HTR-8/SVneo (cell line): ENCODE data around the gene VPS35L.
"Not testable (repeated sequence)": the region's sequence is repeated elsewhere in the genome, so short reads cannot be mapped to it uniquely, and the experiment has no call there.

Source experiments
- DNase-seq: peaks from one replicate; pipeline ENCODE4 v3.0.0; 2011; ENCODE audit warnings: low spot score, mixed read lengths; ENCODE audit not compliant: insufficient read length
- FAIRE-seq: peaks from 2 replicates; lab custom pipeline; 2011; peaks lifted over from hg19 to GRCh38; lab: Jason Lieb, UNC

Gene VPS35L

DNA sequence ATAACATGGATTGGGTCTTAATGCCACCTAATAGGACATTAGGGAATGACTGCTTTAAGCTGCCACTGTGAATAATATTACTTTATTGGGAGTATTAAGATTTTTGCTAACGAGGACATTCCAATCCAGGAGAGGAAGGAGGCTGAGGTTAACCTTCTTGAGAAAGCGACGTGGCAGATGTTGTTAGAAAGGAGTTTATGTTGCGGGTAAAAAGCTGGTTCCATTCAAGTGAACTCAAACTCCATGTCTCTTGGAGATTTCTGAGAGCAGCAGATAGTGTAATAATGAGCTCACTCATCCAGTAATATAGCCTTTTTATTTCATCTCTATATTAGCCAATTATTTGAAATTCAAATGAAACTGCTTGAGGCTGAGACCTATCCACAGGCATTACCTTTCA is 87.0 kb downstream of the VPS35L start:
- FAIRE-seq, result no peak
- no peak for DNase-seq

- FAIRE-seq, result no peak
- no peak for DNase-seq
Observed at GRCh38 chr16:19644877-19645276, 89.4 kb downstream of the VPS35L start.

- DNase-seq, result no peak
- FAIRE-seq, result no peak
Observed at GRCh38 chr16:19645557-19645981, 90.1 kb downstream of the VPS35L start.

GRCh38 chr16:19649980-19650379 is 94.5 kb downstream of the VPS35L start:
- no peak for DNase-seq
- no peak for FAIRE-seq

DNA sequence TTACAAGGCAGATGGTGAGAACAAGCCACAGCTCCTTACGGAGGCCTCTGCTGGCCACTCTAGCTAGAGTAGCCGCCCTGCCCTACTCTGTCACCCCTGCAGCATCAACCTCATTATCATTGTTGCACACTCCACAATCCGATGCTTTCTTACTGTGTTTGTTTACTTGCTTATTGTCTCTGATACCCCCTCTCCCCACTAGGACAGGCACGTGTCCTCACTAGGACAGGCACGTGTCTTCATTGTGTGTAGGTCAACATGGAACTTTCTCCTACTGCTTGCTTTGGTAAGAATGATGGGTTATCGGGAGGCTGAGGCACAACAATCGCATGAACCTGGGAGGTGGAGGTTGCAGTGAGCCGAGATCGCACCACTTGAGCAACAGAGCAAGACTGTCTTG is 98.6 kb downstream of the VPS35L start:
- DNase-seq (no peak), FAIRE-seq (no peak)

DNA sequence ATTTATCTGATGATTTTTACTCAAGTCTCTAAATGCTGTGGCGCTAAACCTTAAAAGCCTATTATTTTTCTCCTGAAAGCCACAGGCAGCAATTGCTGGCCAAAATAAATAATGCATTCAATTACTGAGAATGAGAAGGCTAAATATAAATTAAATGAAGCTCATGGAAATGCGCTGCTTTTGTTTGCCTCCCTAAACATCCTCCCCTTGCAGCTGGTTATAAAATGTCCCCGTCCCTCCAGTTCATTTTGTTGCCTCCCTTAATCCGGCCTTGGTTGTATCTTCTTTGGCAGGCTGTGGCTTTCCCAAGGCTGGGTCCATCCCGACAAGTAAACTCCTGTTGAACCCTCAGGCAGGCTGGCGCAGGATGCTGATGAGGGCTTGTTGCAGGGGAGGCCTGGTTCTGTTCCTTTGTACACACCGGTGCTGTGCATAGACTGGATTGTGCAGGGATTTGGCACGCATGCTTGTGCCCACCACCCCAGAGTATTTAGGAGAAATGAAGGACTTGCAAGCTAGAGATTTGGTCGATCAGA is 99.8 kb downstream of the VPS35L start:
- FAIRE-seq, result no peak
- DNase-seq, result no peak

GRCh38 chr16:19657831-19658230 is 102.3 kb downstream of the VPS35L start:
- no peak for DNase-seq
- no peak for FAIRE-seq

DNA sequence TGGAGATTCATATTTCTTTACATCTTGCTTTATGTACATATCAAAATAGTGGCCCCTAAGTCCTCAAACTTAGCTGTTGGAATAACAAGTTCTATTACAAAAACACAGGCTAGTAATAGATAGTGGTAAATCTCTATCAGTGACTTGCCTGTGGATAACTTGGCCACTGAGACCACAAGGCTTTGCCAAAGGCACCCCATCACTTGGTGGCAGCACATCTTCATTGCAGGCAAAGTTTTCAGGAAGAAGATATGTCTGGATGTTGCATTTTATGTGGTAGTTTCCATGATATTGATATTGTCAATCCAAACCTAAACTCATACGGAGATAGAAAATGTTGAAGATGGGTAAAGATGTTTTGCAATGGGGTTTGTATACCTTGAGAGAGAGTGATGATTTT is 104.1 kb downstream of the VPS35L start:
- DNase-seq (no peak), FAIRE-seq (no peak)

- DNase-seq (no peak), FAIRE-seq (no peak)
Observed at GRCh38 chr16:19660432-19660831, 104.9 kb downstream of the VPS35L start.

DNA sequence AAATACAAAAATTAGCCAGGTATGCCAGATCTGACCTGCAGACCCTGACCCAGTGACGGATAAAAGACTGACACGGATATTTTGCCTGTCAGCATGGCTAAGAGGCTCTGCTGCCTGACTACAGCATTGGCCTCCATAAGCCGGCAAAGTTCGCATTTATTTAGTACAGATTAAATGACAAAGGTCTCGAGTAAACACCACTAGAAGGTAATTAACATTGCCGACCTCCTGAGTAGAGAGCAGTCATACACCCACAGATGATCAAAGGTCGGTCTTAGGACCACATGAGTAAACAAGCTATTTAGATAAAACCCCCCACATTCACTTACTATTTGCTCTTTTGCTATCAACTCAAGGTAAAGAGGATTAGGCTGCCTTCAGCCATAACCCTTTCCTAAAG is 106.8 kb downstream of the VPS35L start:
- no peak for FAIRE-seq
- DNase-seq, result no peak

- no peak for DNase-seq
Observed at GRCh38 chr16:19664166-19664565, 108.7 kb downstream of the VPS35L start.

GRCh38 chr16:19665313-19665712 is 109.8 kb downstream of the VPS35L start:
- DNase-seq, FAIRE-seq: not testable (repeated sequence)

More at GRCh38 chr16:19664166-19664565, 108.7 kb downstream of the VPS35L start:
- no peak for FAIRE-seq

GRCh38 chr16:19666477-19666876 is 111.0 kb downstream of the VPS35L start:
- DNase-seq (no peak), FAIRE-seq (no peak)

GRCh38 chr16:19672378-19672777 is 116.9 kb downstream of the VPS35L start:
- no peak for FAIRE-seq
- DNase-seq, result no peak

GRCh38 chr16:19674485-19674884 is 119.0 kb downstream of the VPS35L start:
- no peak for DNase-seq
- no peak for FAIRE-seq

DNA sequence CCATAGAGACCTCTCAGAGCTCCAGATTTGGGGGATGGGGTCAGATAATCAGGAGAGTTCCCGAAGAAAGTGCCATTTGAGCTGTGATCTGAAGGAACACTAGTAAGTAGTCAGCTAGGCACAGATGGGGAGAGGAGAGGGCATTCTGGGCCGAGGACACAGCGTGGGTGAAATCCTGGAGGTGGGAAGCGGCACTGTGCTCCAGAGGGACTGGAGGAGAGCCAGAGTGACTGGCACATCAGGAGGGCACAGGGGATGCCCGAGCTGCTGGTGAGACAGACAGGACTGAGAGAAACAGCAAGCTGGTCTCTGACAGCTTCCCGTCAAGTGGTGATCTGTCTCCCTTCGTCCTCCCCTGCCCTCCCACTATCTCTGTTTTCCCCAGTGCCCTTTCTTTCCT is 121.9 kb downstream of the VPS35L start:
- DNase-seq (no peak), FAIRE-seq (no peak)

GRCh38 chr16:19678804-19679203 is 123.3 kb downstream of the VPS35L start:
- no peak for DNase-seq
- FAIRE-seq, result no peak

DNA sequence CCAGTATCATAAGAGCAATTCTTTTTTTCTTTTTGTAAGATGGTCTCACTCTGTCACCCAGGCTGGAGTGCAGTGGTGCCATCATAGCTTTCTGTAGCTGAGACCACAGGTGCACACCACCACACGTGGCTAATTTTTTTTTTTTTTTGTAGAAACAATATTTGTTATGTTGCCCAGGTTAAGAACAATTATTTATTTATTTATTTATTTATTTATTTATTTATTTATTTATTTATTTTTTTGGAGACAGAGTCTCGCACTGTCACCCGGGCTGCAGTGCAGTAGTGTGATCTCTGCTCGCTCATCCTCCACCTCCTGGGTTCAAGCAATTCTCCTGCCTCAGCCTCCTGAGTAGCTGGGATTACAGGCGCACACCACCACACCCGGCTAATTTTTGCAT is 123.8 kb downstream of the VPS35L start:
- not testable (repeated sequence) for FAIRE-seq, DNase-seq

- peak; percentile 14 for DNase-seq
Observed at GRCh38 chr16:19680881-19681340, 125.4 kb downstream of the VPS35L start.

DNA sequence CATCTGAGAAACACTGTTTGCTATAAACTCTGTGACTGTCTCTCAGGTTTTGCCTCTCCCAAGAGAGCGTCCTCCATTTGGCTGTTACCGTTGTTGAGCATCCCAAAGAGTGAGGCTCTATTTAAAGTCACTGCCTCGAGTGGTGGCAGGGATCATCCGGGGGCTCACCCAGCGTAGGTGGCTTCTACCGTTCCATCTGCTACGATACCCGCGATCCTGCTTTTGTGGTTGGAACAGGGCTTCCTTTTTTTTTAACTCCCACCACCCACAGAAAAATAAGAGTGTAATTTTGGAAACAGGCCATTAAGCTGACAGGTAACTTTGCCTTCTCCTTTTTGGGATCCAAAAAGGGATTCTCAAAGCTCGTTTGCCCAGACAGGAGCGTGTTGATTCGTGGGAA is 126.1 kb downstream of the VPS35L start:
- no peak for FAIRE-seq

More at GRCh38 chr16:19680881-19681340, 125.4 kb downstream of the VPS35L start:
- no peak for FAIRE-seq

DNA sequence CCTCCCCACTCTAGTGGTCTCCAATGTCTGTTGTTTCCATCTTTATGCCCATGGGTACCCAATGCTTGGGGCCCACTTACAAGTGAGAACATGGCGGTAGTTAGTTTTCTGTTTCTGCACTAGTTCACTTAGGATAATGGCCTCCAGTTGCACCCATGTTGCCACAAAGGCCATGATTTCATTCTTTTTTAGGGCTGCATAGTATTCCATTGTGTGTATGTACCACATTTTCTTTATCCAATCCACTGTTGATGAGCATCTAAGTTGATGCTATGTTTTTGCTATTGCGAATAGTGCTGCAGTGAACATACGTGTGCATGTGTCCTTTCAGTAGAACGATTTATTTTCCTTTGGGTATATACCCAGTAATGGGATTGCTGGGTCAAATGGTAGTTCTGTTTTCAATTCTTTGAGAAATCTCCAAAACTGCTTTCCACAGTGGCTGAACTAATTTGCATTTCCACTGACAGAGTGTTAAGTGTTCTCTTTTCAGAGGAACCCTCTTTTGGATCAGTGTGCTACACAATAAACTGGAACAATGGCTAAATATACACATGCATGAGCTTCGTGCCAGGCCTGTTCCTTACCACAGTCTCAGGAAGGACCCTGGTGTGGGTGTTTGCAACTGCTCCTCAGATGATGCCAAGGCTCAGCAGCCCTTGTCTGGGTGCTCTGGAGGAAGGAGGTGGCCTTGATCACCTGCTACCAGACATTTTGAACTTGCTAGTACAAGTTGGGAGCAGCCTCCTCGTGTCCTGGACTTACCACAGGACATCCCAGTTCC is 128.1 kb downstream of the VPS35L start:
- no peak for DNase-seq
- FAIRE-seq, result no peak

More for the DNA sequence above, 126.1 kb downstream of the VPS35L start:
- no peak for DNase-seq

DNA sequence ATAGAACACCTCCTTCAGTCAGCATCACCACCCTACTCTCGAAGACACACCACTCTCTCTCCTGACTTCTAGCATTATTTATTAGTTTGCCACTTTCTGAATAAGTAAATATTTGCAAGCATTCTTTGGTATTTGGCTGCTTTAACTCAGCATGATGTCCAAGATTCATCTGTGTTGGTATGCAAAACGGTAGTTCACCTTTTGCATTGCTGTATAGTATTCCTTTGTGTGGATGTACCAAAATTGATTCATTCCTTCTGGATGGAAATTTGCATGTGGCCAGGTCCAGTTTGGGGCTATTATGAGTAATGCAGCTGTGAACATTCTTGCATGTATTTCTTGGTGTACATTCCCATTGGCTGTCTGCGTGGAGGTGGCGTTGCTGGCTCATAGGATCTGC is 129.7 kb downstream of the VPS35L start:
- DNase-seq (no peak), FAIRE-seq (no peak)
